ENCODE data around the gene TAS1R2. TPM values are rescaled to one million over a fixed set of nuclear protein-coding genes. Genes with fewer than 3 reads are reported as not detected.
A peak's percentile ranks its signal among the peaks of the same experiment; 100 is the strongest.

Gene TAS1R2
- total and polyA plus RNA-seq, 2 of the 4 experiments (the other 2 are of a cell fraction) = not detected

DNA sequence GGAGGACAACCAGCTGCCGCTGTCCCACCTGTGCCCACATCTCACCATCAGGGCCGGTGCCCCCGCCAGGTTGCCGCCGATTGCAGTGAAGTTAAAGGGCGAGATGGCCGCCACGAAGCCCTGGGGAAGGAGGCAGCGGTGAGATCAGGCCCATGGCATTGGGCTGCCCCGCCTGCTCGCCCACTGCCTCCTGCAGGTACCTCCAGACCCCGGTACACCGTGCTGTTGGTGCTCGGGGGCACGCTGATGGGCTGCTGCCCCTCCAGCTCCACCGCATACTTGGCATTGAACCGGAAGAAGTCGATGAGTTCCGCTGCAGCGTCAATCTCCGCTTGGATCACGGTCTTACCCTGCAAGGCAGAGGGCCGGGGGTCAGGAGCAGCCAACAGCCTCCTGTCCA, 23.6 kb upstream of the TAS1R2 start (continued):
- TF ChIP-seq, protein P1, sequence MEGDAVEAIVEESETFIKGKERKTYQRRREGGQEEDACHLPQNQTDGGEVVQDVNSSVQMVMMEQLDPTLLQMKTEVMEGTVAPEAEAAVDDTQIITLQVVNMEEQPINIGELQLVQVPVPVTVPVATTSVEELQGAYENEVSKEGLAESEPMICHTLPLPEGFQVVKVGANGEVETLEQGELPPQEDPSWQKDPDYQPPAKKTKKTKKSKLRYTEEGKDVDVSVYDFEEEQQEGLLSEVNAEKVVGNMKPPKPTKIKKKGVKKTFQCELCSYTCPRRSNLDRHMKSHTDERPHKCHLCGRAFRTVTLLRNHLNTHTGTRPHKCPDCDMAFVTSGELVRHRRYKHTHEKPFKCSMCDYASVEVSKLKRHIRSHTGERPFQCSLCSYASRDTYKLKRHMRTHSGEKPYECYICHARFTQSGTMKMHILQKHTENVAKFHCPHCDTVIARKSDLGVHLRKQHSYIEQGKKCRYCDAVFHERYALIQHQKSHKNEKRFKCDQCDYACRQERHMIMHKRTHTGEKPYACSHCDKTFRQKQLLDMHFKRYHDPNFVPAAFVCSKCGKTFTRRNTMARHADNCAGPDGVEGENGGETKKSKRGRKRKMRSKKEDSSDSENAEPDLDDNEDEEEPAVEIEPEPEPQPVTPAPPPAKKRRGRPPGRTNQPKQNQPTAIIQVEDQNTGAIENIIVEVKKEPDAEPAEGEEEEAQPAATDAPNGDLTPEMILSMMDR (conservative IDR thresholded peaks at IDR 0.05; ENCODE audit: low read depth, low read length) = no peak

DNA sequence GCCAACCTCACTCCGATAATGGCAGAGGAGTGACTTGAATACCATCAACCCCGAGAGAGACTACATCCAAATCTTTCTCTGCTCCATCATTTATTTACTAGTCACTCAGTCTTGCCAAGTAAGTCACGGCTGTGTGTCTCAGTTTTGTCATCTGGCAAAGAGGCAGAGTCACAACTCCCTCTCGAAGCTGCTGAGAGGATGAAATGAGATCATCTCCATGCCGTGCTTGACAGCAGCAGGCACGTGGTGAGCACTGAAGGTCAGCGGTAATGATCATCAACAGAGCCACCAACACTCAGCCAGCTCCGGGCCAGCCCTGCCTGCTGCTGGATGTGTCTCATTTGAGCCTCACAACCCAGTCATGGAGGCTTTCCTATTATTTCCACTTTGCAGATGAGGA, 23.0 kb upstream of the TAS1R2 start:
- no peak; the same call in 1 of the 2 replicates for ATAC-seq (ENCODE audit: low read depth)
- H3K4me2 ChIP-seq (ENCODE audit: low read depth, low read length) = no peak overlapping the region
- dilution Hi-C loops (cut with HindIII; ENCODE audit: low sequenced_read_pairs, unreplicated experiment) = no loop called here
- TF ChIP-seq RFX5 (IDR thresholded peaks at IDR 0.05; ENCODE audit: low read depth, low read length) (no peak), CHD1 (IDR thresholded peaks at IDR 0.05; ENCODE audit: low read depth, low read length) (no peak), CEBPB (IDR thresholded peaks at IDR 0.05; ENCODE audit: low read depth, low read length) (no peak), BHLHE40 (IDR thresholded peaks at IDR 0.05; ENCODE audit: low read depth, low read length) (peak; percentile 60; the same call in 1 of the 2 replicates), ELK1 (IDR thresholded peaks at IDR 0.05; ENCODE audit: borderline replicate concordance, low read depth, low read length) (no peak), POLR2A (IDR thresholded peaks at IDR 0.05; ENCODE audit: low read depth, low read length) (no peak), RCOR1 (IDR thresholded peaks at IDR 0.05; ENCODE audit: insufficient replicate concordance, low read length) (no peak), MAZ (IDR thresholded peaks at IDR 0.05; ENCODE audit: borderline replicate concordance, low read depth, low read length) (no peak), NFE2L2 (IDR thresholded peaks at IDR 0.05; ENCODE audit: low read depth, low read length) (no peak)
- TF ChIP-seq, protein P1 (conservative IDR thresholded peaks at IDR 0.05; ENCODE audit: low read depth, low read length) = no peak
- TF ChIP-seq, protein P2, sequence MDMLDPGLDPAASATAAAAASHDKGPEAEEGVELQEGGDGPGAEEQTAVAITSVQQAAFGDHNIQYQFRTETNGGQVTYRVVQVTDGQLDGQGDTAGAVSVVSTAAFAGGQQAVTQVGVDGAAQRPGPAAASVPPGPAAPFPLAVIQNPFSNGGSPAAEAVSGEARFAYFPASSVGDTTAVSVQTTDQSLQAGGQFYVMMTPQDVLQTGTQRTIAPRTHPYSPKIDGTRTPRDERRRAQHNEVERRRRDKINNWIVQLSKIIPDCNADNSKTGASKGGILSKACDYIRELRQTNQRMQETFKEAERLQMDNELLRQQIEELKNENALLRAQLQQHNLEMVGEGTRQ (IDR thresholded peaks at IDR 0.05; ENCODE audit: low read depth, low read length) = peak; percentile 43; the same call in 1 of the 2 replicates

More for the DNA sequence above, 23.0 kb upstream of the TAS1R2 start:
- DNase-seq = peak; percentile 45
- Histone ChIP-seq H3K9me3 (ENCODE audit: control insufficient read depth, insufficient read depth, low read length) (no peaks in the 10 kb centered on the region), H2BK5ac (ENCODE audit: low read depth, low read length, poor library complexity, severe bottlenecking) (no peak overlapping the region), H3K9ac (ENCODE audit: low read depth, low read length) (no peak overlapping the region), H2BK120ac (ENCODE audit: low read depth, low read length) (no peak overlapping the region), H3K4ac (ENCODE audit: low read depth, low read length) (no peak overlapping the region), H3K27me3 (ENCODE audit: control insufficient read depth, insufficient read depth, low read length) (no peaks in the 10 kb centered on the region), H3K4me1 (ENCODE audit: control insufficient read depth, insufficient read depth, low read length) (peaks cover 6% of the 10 kb centered on the region), H3K18ac (ENCODE audit: low read depth, low read length) (no peak overlapping the region), H4K91ac (ENCODE audit: insufficient read depth, low read depth, low read length) (no peak overlapping the region), H3K23ac (ENCODE audit: low read depth, low read length) (no peak overlapping the region), H2AK5ac (ENCODE audit: low read depth, low read length) (no peak overlapping the region), H2BK15ac (ENCODE audit: low read depth, low read length) (no peak overlapping the region), H2AFZ (replicated peaks; ENCODE audit: low read length, poor library complexity) (no peak overlapping the region), H3K36me3 (ENCODE audit: control insufficient read depth, insufficient read depth, low read length) (peaks cover 2% of the 10 kb centered on the region; the same call in 1 of the 2 replicates), H2AK9ac (replicated peaks; ENCODE audit: low read depth, low read length, poor library complexity) (no peak overlapping the region), H3K27ac (ENCODE audit: insufficient read depth, low read length) (no peak overlapping the region), H4K8ac (ENCODE audit: low read depth in 2 of 2, low read length in 2 of 2) (no peak overlapping the region), H3K56ac (ENCODE audit: extremely low read depth, insufficient read depth, low read length) (no peak overlapping the region), H3K79me1 (ENCODE audit: low read depth in 1 of 2, low read length in 2 of 2) (no peaks in the 10 kb centered on the region), H3K14ac (replicated peaks; ENCODE audit: low read depth, low read length) (no peak overlapping the region), H2BK20ac (ENCODE audit: low read depth, low read length) (no peak overlapping the region), H4K5ac (ENCODE audit: low read depth, low read length) (no peak overlapping the region), H4K20me1 (ENCODE audit: insufficient read depth, low read length) (no peaks in the 10 kb centered on the region; the same call in none of the 2 replicates), H3K4me3 (ENCODE audit: insufficient read depth, low read depth, low read length) (no peak overlapping the region), H3K9me1 (ENCODE audit: insufficient read depth, low read length) (peaks cover 5% of the 10 kb centered on the region; the same call in 1 of the 2 replicates)
- in situ Hi-C loops (cut with MboI; ENCODE audit: low sequenced_read_pairs) = no loop called here
- intact Hi-C loops (cut with micrococcal nuclease) = no loop called here
- ChIA-PET CTCF (no interaction called here), POLR2A (ENCODE audit: unreplicated experiment) (no interaction called here)
- no TSS peak for BruUV-seq (replicated peaks)
- whole genome bisulfite sequencing, 2 experiments (ENCODE audit: extremely low coverage in 2 of 2, insufficient read length in 1 of 2) = 80% methylated on average over 6 of the region's 8 CpGs; no CpG with 5 or more reads in 1 of the 2 experiments
